ENCODE measurements around the gene EMC1. TPM values are rescaled to one million over a fixed set of nuclear protein-coding genes. Genes with fewer than 3 reads are reported as not detected.

The EMC1 gene
- total and polyA plus RNA-seq, 2 donors (not counting 3 experiments of a cell fraction or from before 2014, with no cell fraction given), result 77.5 to 164 TPM

GRCh38 chr1:19260211-19261138, 9.2 kb upstream of the EMC1 start:
- Histone ChIP-seq H3K9me3 (replicated peaks; ENCODE audit: control insufficient read depth, insufficient read depth, low read length) (no peaks in the 10 kb centered on the region), H2AFZ (ENCODE audit: low read depth, low read length) (no peak overlapping the region), H3K9ac (replicated peaks; ENCODE audit: extremely low read depth, insufficient read depth, low read length) (no peak overlapping the region), H3K27ac (ENCODE audit: insufficient read depth, low read depth, low read length) (no peak overlapping the region), H3K4me1 (ENCODE audit: control insufficient read depth, extremely low read depth, insufficient read depth, low read length) (no peaks in the 10 kb centered on the region), H3K79me2 (ENCODE audit: control insufficient read depth, insufficient read depth, low read length) (peaks cover 3% of the 10 kb centered on the region), H3K4me2 (ENCODE audit: insufficient read depth, low read length) (no peak overlapping the region), H3K36me3 (ENCODE audit: control insufficient read depth in 2 of 2, extremely low read depth in 1 of 2, insufficient read depth in 2 of 2, low read length in 2 of 2) (peaks cover 13 to 30% of the 10 kb centered on the region in 2 experiments), H4K20me1 (replicated peaks; ENCODE audit: control insufficient read depth, extremely low read depth, insufficient read depth, low read length) (no peaks in the 10 kb centered on the region), H3K27me3 (ENCODE audit: control insufficient read depth in 2 of 2, insufficient read depth in 2 of 2, low read length in 2 of 2) (no peaks in the 10 kb centered on the region), H3K9me1 (replicated peaks; ENCODE audit: control insufficient read depth, extremely low read depth, insufficient read depth, low read length) (no peaks in the 10 kb centered on the region), H3K4me3 (replicated peaks in 1 of 3; ENCODE audit: insufficient read depth in 1 of 3, low read depth in 1 of 3, low read length in 3 of 3) (no peak overlapping the region)
- BruUV-seq (replicated peaks), result no TSS peak
- POLR2A ChIA-PET, result no interaction called here
- DNase-seq (ENCODE audit: low read depth, low spot score) (no peak), FAIRE-seq (no peak)
- intact Hi-C loops (cut with micrococcal nuclease) (no loop called here), dilution Hi-C loops (cut with MboI; ENCODE audit: extremely low pct_ligation_motif_present, low sequenced_read_pairs) (no loop called here)
- no peak for TF ChIP-seq CTCF (IDR thresholded peaks at IDR 0.05; ENCODE audit: extremely low read depth in 1 of 2, insufficient read depth in 1 of 2, low read depth in 1 of 2, low read length in 2 of 2)
- no peak for TF ChIP-seq FOS (IDR thresholded peaks at IDR 0.05; ENCODE audit: borderline replicate concordance, insufficient read depth, low read length)
- TF ChIP-seq POLR2A (IDR thresholded peaks at IDR 0.05; ENCODE audit: low read depth, low read length), result no peak
- TF ChIP-seq GATA2 (IDR thresholded peaks at IDR 0.05; ENCODE audit: insufficient read depth, insufficient read length, low read depth, low read length), result no peak
- TF ChIP-seq, protein P1, sequence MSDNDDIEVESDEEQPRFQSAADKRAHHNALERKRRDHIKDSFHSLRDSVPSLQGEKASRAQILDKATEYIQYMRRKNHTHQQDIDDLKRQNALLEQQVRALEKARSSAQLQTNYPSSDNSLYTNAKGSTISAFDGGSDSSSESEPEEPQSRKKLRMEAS (IDR thresholded peaks at IDR 0.05; ENCODE audit: insufficient read depth, insufficient read length), result no peak
- no peak for TF ChIP-seq JUN (IDR thresholded peaks at IDR 0.05; ENCODE audit: borderline replicate concordance, insufficient read depth, insufficient read length, low read depth)
- no peak for TF ChIP-seq EZH2 (IDR thresholded peaks at IDR 0.05; ENCODE audit: borderline replicate concordance, low read depth, low read length, severe bottlenecking)
- TF ChIP-seq POLR2AphosphoS5 (IDR thresholded peaks at IDR 0.05; ENCODE audit: insufficient read depth, low read depth, low read length), result no peak
- no peak for TF ChIP-seq MYC (IDR thresholded peaks at IDR 0.05; ENCODE audit: low read depth, low read length)
- CTCF ChIA-PET, result interaction anchor here (1.8 kb wide), 1 partner anchor 391 kb away, joined by 6 read pairs; no protein-coding TSS in a partner anchor

All from endothelial cell of umbilical vein (primary cell).